Suppressor macrophage treated with lipopolysaccharide for 4 hours (primary cell): Measurements from ENCODE around the gene ADAM10.
A peak's percentile ranks its signal among the peaks of the same experiment; 100 is the strongest.

Experiments used
- DNase-seq: peaks from one replicate; pipeline ENCODE4 v3.0.0-alpha.2; 2020

ADAM10 gene

DNA sequence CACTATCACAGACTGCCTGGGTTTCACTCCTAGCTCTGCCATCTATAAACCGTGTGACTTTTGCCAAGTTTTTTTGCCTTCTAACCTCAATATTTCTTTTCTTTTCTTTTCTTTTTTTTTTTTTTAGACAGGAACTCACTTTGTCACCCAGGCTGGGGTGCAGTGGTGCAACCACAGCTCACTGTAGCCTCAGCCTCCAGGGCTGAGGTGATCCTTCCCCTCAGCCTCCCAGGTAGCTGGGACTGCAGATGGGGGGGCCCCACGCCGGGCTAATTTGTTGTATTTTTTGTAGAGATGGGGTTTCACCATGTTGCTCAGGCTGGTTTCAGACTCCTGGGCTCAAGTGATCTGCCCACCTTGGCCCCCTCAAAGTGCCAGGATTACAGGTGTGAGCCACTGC lies 3.2 kb upstream of the ADAM10 start:
- no peak for DNase-seq

- DNase-seq, result peak; percentile 49
Measured at GRCh38 chr15:58748852-58749531, 515 bp downstream of the ADAM10 start.

- DNase-seq, result no peak
Measured at GRCh38 chr15:58748040-58748851, 1.3 kb downstream of the ADAM10 start.

DNA sequence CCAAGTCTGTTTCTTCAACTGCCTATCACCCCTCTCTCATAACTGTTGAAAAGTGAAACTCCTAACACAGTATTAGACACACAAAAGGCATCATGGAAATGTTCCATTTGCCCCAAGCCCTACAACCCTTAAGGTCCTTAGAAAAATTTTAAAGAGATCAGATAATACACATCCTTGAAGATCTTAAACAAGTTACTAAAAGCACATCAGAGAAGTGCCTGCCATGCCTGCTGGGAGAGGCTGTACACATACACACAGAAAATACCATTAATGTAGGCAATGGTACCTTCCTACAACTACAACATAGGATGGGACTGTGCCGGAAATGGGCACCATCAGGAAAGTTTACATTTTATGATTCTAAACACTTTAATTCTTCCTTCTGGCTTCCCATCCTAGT lies 3.3 kb downstream of the ADAM10 start:
- no peak for DNase-seq

DNA sequence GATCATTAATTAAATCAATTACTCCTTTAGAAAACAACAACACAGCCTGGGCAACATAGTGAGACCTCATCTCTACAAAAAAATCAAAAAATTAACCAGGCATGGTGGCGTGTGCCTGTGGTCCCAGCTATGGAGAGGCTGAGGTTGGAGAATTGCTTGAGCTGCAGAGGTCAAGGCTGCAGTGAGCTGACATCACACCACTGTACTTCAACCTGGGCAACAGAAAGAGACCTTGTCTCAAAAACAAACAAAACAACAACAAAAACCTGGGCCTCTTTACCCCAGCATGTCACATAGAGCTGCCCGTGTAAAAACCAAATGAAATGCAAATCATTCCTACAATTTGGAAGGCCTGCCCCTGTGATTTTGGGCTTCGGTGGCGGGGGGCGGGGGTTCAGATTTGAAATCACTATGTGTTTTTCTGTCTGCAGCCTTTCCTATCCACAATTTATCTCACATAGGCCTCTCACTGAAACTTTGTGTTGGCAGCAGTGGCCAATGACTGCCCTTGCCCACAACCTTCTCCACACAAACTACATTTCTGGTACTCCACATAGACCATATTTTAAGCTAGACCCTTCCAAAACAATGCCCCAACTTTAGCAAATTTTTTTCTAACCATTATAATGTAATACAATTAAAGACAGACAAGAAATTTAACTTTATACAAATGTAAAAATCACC lies 6.5 kb downstream of the ADAM10 start:
- DNase-seq, result no peak

DNA sequence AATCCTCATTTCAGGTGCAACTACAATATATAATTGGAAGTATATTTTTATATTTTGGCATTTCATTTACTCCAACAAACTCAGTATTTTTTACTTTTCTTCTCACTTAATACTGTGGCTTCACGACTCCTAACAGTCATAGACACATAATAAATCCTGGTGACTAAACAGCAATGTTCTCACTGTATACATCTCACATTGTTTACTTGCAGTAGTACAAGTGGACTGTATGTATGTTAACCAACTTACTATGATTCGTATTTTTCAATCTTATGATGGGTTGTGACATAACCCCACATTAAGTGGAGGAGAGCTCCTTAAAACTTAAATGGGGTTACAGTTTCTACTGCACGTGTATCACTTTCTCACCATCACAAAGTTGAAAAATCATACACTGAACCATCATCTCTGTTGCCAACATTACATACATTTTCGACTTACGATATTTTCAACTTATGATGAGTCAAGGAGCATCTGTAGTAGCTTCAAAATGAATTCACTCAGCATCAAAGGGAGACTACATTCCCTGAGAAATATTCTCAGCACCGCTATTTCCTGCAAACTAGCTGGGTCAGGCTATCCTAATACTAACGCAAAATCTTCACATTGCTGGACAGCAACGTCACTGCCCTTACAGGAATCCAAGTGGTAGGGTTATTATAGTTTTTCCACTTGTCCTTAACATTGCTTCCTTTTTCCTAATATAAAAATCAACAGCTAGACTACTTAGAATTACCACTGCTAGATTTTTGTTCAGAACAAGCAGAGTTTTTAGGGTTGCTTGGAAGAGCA lies 7.3 kb downstream of the ADAM10 start:
- DNase-seq, result no peak

DNA sequence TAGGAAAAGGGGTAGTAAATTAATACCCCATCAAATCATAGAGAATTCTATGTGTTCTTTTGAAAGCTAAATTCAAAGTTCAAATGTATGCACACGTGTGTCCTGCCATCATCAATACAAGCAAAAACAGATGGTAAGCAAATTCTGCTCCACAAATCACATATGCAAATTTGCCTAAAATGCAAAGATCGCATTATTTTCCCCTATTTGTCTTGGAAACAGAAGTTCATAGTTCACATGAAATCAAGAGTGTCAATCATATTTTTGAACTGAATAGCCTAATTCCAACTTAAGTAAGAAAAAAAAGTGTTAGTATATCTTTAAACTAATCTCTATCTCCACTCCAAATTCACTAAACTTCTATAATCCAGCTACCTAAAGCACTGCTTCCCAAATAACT lies 8.5 kb downstream of the ADAM10 start:
- DNase-seq, result no peak

DNA sequence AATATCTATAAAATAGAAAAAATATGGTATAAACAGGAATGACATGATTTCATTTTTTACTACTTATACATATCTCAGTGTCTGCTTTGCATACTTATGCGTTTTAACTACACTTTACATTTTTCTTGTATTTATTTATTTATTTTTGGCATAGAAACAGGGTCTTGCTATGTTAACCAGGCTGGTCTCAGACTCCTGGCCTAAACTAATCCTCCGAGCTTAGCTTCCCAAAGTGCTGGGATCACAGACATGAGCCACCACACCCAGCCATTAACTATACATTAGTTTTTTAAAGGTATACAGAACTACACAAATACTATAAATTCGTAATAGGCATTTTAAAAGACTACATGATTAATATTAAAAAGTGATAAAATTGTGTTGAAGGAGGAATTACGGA lies 9.1 kb downstream of the ADAM10 start:
- DNase-seq, result no peak

DNA sequence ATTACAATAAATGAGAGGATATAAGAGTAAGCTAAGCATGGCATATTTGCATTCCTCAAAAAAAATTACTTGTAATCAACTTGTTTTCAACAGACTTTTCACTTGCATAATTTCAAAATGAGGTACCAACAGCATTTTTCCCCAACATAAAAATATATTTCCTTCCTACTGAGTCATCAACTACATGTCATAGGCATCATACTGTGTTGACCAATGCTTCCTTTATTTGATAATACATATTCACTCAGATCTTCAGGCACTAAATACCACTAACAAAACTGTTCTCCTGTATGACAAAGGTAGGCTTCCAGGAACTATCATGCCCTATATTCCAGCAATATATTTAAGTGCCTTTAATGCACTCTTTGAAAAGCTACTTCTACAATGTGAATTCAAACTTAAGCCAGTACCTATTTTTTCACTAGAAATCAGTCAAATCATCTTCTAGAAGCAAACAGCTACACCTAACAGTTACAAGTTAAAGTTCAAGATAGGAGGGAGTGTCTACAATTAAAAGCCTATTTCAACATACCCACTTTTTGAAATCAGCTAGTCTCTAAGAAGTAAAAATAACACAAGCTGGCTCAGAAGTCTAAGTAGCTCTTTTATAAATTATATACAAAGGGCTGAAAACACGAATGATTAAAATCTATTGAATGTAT lies 11.3 kb downstream of the ADAM10 start:
- peak; percentile 79 for DNase-seq

DNA sequence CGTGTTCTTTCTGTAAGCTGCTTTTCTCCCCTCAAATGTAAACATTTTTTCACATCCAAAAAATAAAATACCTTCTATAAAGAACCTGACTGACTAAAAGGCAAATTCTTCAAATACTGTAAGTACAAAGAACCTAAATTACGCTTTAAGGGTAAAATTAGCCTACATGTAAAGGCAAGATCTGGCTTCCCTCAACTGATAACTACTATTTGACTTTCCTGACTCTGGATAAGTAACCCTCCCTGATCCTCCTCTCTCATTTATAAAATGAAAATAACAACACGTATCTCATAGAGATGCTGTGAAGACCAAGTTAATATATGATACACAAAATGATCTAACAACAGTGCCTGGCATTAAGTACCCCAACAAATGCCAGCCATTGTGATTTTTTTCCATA lies 12.2 kb downstream of the ADAM10 start:
- no peak for DNase-seq

DNA sequence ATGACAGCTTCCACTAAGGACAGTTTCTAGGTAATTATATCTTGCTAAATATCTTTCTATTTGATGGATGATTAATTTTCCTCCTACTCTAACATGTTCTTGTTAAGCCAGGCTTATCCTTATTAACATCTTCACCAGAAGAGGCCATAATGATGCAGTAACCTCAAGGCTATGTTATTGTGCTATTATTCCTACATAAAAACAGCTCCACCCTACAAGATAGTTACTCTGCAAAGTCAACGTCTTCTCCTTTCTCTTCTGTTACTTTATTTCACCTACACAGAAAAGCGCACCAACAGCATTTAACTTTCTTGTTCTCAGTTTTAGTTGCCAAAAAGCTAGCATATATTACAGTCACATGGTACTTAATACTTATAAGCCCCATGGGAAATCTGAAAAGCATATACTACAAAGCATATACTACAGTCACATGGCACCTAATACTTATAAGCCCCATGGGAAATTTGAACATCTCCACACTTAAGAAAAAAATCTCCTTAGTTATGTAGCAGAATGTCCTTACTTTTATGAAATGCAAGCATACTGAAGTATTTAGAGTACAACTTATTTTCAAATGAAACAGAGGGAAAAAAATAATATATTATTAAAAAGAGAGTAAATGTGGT lies 13.4 kb downstream of the ADAM10 start:
- DNase-seq, result no peak

DNA sequence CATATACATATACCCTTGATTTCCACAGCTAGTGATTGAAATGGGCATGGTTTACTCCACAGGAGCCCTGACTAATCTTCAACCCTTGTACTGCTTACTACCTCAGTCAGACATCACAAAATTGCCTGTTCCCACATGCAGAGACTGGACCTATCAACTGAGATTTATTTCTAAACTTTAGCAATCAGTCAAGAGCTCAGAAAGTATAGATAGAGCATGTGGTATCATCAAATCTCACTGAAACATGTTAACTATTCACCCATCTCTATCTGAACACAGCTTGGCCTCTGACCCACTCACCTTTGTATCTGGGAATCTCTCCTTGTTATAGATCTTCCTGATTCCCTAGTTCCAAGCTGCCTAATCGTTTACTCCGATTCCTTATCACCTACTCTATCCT lies 14.6 kb downstream of the ADAM10 start:
- DNase-seq, result no peak

DNA sequence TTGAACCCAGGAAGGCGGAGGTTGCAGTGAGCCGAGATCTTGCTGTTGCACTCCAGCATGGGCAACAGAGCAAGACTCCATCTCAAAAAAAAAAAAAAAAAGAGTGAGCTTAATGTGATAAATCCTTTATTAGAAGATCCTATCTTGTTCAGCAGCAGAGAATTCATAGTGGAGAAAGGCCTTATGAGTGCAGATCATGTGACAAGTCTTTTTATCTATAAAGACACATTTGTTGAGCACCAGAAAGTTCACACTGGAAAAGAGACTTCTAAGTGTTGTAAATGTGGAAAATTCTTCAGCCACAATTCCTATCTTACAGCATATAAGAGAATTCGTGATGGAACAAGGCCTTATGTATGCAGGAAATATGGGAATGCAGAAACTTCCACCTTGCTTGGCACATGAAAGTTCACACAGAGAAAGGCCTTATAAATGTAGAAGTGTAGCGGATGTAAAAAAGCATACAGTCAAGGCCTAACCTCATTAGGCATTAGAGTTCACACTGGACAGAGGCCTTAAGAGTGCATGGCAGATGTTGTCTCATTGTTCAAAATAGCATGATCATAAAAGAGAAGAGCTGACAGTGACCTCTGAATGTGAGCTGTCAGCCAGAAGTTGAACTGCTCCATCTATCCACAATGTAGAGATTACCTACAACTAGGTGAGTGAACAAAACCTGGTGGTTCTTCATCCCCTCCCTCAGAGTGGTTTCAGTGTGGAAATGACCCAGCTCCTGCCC lies 16.7 kb downstream of the ADAM10 start:
- no peak for DNase-seq

DNA sequence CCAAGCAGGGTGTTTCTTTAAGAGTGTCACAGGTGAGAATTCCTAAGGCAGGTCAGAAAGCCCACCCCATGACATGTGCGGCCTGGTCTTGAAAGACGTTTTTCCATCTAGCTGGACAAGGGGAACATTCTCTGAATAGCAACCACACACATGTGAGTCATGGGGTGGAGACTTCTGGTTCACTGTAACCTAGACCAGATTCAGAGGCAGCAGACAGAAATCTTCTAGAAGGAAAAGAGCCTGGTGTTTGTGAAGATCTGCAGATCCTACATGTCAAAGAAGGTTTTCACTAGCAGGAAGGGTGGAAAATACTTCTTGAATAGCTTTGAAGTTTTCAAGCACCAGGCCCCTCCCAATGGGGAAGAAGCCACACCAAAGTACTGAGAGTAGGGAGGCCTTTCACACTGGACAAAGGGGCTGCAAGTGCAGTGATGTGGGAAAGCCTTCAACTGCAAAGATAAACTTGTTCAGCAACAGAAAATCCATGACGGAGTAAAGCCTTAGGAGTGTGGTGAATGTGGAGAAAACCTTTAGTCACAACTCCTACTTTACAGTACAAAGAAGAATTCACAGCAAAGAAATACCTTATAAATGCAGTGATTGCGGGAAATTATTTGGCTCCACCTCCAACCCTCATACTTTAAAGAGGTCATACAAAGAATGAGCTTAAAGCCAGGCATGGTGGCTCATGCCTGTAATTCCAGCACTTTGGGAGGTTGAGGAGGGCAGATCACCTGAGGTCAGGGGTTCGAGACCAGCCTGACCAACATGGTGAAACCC lies 17.6 kb downstream of the ADAM10 start:
- peak; percentile 68 for DNase-seq

DNA sequence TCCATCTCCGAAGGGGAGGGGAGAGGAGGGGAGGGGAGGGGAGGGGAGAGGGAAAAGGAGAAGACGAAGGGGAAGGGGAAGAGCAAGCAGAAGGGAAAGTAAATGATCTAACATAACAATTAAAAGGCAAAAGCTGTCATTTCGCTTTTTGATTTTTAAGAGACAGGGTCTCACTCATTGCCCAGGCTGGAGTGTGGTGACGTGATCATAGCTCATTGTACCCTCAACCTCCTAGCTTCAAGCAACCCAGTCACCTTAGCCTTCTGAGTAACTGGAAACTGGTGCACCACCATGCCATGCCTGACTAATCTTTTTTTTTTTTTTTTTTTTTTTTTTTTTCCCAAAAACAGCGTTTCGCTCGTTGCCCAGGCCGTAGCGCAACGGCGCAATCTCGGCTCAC lies 22.6 kb downstream of the ADAM10 start:
- no peak for DNase-seq

DNA sequence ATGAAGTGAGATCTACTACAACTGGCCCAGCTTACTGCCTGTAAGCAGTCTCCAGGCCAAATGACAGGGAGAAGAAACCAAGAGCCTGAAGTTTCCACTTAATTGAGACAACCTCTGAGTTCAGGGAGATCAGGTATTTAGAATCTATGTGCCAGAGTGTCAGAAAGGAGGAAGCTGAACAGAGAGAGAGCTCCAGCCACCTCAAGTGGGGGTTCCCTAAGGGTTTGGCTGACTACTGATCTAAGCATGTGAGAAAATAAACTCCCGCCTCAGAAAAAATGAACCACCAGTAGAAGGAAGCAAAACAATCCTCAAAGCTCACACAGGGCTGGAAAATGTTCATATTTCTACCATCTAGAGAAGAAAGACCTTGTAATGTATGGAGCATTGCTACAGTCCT lies 25.0 kb downstream of the ADAM10 start:
- DNase-seq, result peak; percentile 43

- no peak for DNase-seq
Measured at GRCh38 chr15:58717357-58717756, 32.1 kb downstream of the ADAM10 start.

DNA sequence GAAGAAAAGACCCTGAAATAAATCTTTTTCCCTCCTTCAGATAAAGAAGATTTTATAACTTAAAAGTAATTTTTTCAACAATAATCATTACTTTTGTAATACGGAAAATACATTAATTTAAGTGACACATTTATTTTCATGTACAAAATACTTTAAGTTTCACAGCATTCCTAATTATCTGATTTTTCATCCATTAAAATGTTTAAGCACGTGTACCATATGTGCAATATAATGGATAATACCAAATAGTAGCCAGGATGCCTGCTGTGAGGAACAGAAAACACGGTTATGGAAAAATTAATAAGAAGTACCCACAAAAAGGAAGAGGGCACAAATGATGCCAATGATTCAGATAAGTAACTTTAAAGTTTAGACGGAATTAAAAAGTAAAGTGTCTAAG lies 33.5 kb downstream of the ADAM10 start:
- no peak for DNase-seq

GRCh38 chr15:58715266-58715917 lies 34.1 kb downstream of the ADAM10 start:
- no peak for DNase-seq

DNA sequence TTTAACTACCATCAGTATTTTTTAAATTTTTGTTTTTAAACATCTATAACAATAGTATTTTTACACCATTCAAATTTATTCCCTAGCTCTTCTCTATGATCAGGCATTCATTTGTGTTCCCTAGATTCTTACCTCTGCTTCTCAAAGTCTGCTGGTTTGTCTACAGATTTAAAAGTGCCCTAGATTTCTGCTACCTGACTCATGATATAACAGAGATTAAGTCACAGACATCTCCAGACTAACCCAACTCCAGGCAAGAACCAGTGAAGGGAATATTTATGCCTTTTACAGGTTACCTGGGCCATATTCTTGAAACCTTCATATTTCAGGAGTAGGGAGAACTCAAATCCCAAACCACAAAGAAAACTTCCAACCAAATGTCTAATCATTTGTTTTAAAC lies 38.8 kb downstream of the ADAM10 start:
- DNase-seq, result no peak
